Progenitor cell of endocrine pancreas (in vitro differentiated cells): Measurements from ENCODE around the gene MAPK11. TPM values are rescaled to one million over a fixed set of nuclear protein-coding genes. Genes with fewer than 3 reads are reported as not detected.
A peak's percentile ranks its signal among the peaks of the same experiment; 100 is the strongest.

ENCODE experiments used
- DNase-seq: peaks from one replicate; pipeline ENCODE4 v3.0.0; 2021; ENCODE audit warnings: low spot score; ENCODE audit not compliant: unreplicated experiment
- H3K27ac Mint-ChIP-seq: 2 replicates; pipeline ENCODE4 v1.8.0; 2021; ENCODE audit warnings: mild to moderate bottlenecking, moderate library complexity, mixed read lengths
- H3K27me3 Mint-ChIP-seq: 2 replicates; pipeline ENCODE4 v1.8.0; 2021; ENCODE audit warnings: mixed read lengths
- H3K36me3 Mint-ChIP-seq: 2 replicates; pipeline ENCODE4 v1.8.0; 2022; ENCODE audit warnings: mixed read lengths; ENCODE audit not compliant: insufficient read depth
- H3K4me1 Mint-ChIP-seq: 2 replicates; pipeline ENCODE4 v1.8.0; 2021; ENCODE audit warnings: low read depth, mixed read lengths
- H3K4me3 Mint-ChIP-seq: 2 replicates; pipeline ENCODE4 v1.8.0; 2021; ENCODE audit warnings: low read depth, mild to moderate bottlenecking, moderate library complexity, mixed read lengths
- H3K9me3 Mint-ChIP-seq: 2 replicates; pipeline ENCODE4 v1.8.0; 2021; ENCODE audit warnings: low read depth, mixed read lengths
- CTCF ChIP-seq: fragments of 200-600 bp; sonication (generic); IDR thresholded peaks from one replicate; pipeline ENCODE4 v1.5.0; 2021; ENCODE audit warnings: antibody characterized with exemption, mild to moderate bottlenecking; ENCODE audit not compliant: unreplicated experiment
- total RNA-seq: library from RNA; stranded (reverse); gene quantifications from 2 replicates; pipeline ENCODE4 v1.2.1, GENCODE V29; 2021

Gene MAPK11
- total RNA-seq, 1 donor from 2014 or later = 2.3 TPM

GRCh38 chr22:50258361-50259292, 11.6 kb downstream of the MAPK11 start:
- no peak for TF ChIP-seq CTCF
- no peak for DNase-seq
- H3K9me3 Mint-ChIP-seq = no peaks in the 10 kb centered on the region
- peak overlapping the region; percentile 44 for H3K4me3 Mint-ChIP-seq
- no peaks in the 10 kb centered on the region for H3K36me3 Mint-ChIP-seq
- H3K4me1 Mint-ChIP-seq = peaks cover 3% of the 10 kb centered on the region
- no peaks in the 10 kb centered on the region for H3K27me3 Mint-ChIP-seq
- H3K27ac Mint-ChIP-seq = no peak overlapping the region

- H3K27ac Mint-ChIP-seq = no peak overlapping the region
- H3K27me3 Mint-ChIP-seq = no peaks in the 10 kb centered on the region
- DNase-seq = no peak
- no peaks in the 10 kb centered on the region for H3K9me3 Mint-ChIP-seq
- no peaks in the 10 kb centered on the region for H3K36me3 Mint-ChIP-seq
- peaks cover 3% of the 10 kb centered on the region for H3K4me1 Mint-ChIP-seq
- no peak for TF ChIP-seq CTCF
- no peak overlapping the region for H3K4me3 Mint-ChIP-seq
Observed at GRCh38 chr22:50257451-50258360, 12.5 kb downstream of the MAPK11 start.

GRCh38 chr22:50257041-50257440, 13.1 kb downstream of the MAPK11 start:
- no peak for TF ChIP-seq CTCF
- H3K27me3 Mint-ChIP-seq = no peaks in the 10 kb centered on the region
- H3K4me3 Mint-ChIP-seq = no peak overlapping the region

GRCh38 chr22:50256258-50256862, 13.8 kb downstream of the MAPK11 start:
- no peaks in the 10 kb centered on the region for H3K4me1 Mint-ChIP-seq
- no peak for DNase-seq
- TF ChIP-seq CTCF = no peak
- no peak overlapping the region for H3K27ac Mint-ChIP-seq
- H3K27me3 Mint-ChIP-seq = no peaks in the 10 kb centered on the region
- no peaks in the 10 kb centered on the region for H3K9me3 Mint-ChIP-seq
- H3K4me3 Mint-ChIP-seq = no peak overlapping the region
- H3K36me3 Mint-ChIP-seq = no peaks in the 10 kb centered on the region

More at GRCh38 chr22:50257041-50257440, 13.1 kb downstream of the MAPK11 start:
- no peak for DNase-seq
- Mint-ChIP-seq H3K9me3 (no peaks in the 10 kb centered on the region), H3K27ac (no peak overlapping the region), H3K36me3 (no peaks in the 10 kb centered on the region), H3K4me1 (no peaks in the 10 kb centered on the region)

GRCh38 chr22:50255607-50256006, 14.6 kb downstream of the MAPK11 start:
- no peaks in the 10 kb centered on the region for H3K9me3 Mint-ChIP-seq
- H3K27me3 Mint-ChIP-seq = no peaks in the 10 kb centered on the region
- H3K4me3 Mint-ChIP-seq = no peak overlapping the region
- no peak for DNase-seq
- peaks cover 1% of the 10 kb centered on the region for H3K4me1 Mint-ChIP-seq
- TF ChIP-seq CTCF = no peak
- no peaks in the 10 kb centered on the region for H3K36me3 Mint-ChIP-seq
- H3K27ac Mint-ChIP-seq = no peak overlapping the region
